Measurements from ENCODE around the gene LIPJ.

LIPJ gene

GRCh38 chr10:88557256-88557655, 29.3 kb upstream of the LIPJ start:
- DNase-seq (ENCODE audit: low spot score) = no peak
- Histone ChIP-seq H3K18ac (ENCODE audit: low read length) (no peak overlapping the region), H3K9ac (ENCODE audit: low read depth, low read length, poor library complexity) (no peak overlapping the region), H3K23ac (ENCODE audit: low read depth, low read length, poor library complexity) (no peak overlapping the region), H3K36me3 (replicated peaks in 1 of 2; ENCODE audit: control insufficient read depth in 2 of 2, insufficient read depth in 2 of 2, low read length in 2 of 2) (no peaks in the 10 kb centered on the region), H3K79me1 (ENCODE audit: low read depth, low read length) (no peaks in the 10 kb centered on the region), H2BK12ac (ENCODE audit: low read length) (no peak overlapping the region), H4K91ac (ENCODE audit: low read depth, low read length, poor library complexity) (no peak overlapping the region), H3K27me3 (ENCODE audit: control insufficient read depth in 3 of 3, insufficient read depth in 3 of 3, low read depth in 1 of 3, low read length in 3 of 3) (no peaks in the 10 kb centered on the region), H2BK120ac (ENCODE audit: low read depth, low read length) (no peak overlapping the region), H3K4me1 (ENCODE audit: control insufficient read depth in 2 of 2, insufficient read depth in 1 of 2, low read depth in 1 of 2, low read length in 2 of 2) (no peaks in the 10 kb centered on the region), H4K8ac (ENCODE audit: low read depth, low read length) (no peak overlapping the region), H2AK5ac (ENCODE audit: low read depth, low read length) (no peak overlapping the region), H3K9me3 (replicated peaks in 1 of 2; ENCODE audit: control insufficient read depth in 2 of 2, insufficient read depth in 1 of 2, low read depth in 1 of 2, low read length in 2 of 2) (no peaks in the 10 kb centered on the region), H2BK15ac (ENCODE audit: low read length) (no peak overlapping the region), H2AFZ (ENCODE audit: low read length) (no peak overlapping the region), H3K4me3 (ENCODE audit: low read length in 2 of 2) (no peak overlapping the region), H3K14ac (ENCODE audit: low read length) (no peak overlapping the region), H2BK5ac (ENCODE audit: low read length) (no peak overlapping the region), H3K27ac (replicated peaks; ENCODE audit: low read length) (no peak overlapping the region), H3K4ac (ENCODE audit: low read length) (no peak overlapping the region), H3K4me2 (ENCODE audit: insufficient read depth, low read length, poor library complexity, severe bottlenecking) (no peak overlapping the region)
- no CpG with 5 or more reads among the region's 1 CpG for WGBS, 2 donors (ENCODE audit: extremely low coverage in 2 of 2, insufficient read length in 2 of 2, insufficient replicate concordance in 1 of 2)

- no peak overlapping the region for H4K91ac ChIP-seq (ENCODE audit: low read depth, low read length, poor library complexity)
- DNase-seq (ENCODE audit: low spot score) = no peak
Observed at GRCh38 chr10:88557658-88558057, 28.9 kb upstream of the LIPJ start.

GRCh38 chr10:88562152-88562551, 24.4 kb upstream of the LIPJ start:
- H3K9ac ChIP-seq (ENCODE audit: low read depth, low read length, poor library complexity) = no peak overlapping the region

More at GRCh38 chr10:88557658-88558057, 28.9 kb upstream of the LIPJ start:
- Histone ChIP-seq H2AFZ (ENCODE audit: low read length) (no peak overlapping the region), H3K23ac (ENCODE audit: low read depth, low read length, poor library complexity) (no peak overlapping the region), H3K27me3 (ENCODE audit: control insufficient read depth in 3 of 3, insufficient read depth in 3 of 3, low read depth in 1 of 3, low read length in 3 of 3) (no peaks in the 10 kb centered on the region), H3K9ac (ENCODE audit: low read depth, low read length, poor library complexity) (no peak overlapping the region), H2BK5ac (ENCODE audit: low read length) (no peak overlapping the region), H3K27ac (replicated peaks; ENCODE audit: low read length) (no peak overlapping the region), H3K4me1 (ENCODE audit: control insufficient read depth in 2 of 2, insufficient read depth in 1 of 2, low read depth in 1 of 2, low read length in 2 of 2) (no peaks in the 10 kb centered on the region), H3K4me3 (ENCODE audit: low read length in 2 of 2) (no peak overlapping the region), H2AK5ac (ENCODE audit: low read depth, low read length) (no peak overlapping the region), H3K36me3 (replicated peaks in 1 of 2; ENCODE audit: control insufficient read depth in 2 of 2, insufficient read depth in 2 of 2, low read length in 2 of 2) (no peaks in the 10 kb centered on the region), H2BK12ac (ENCODE audit: low read length) (no peak overlapping the region), H4K8ac (ENCODE audit: low read depth, low read length) (no peak overlapping the region), H2BK15ac (ENCODE audit: low read length) (no peak overlapping the region), H3K79me1 (ENCODE audit: low read depth, low read length) (no peaks in the 10 kb centered on the region), H3K4ac (ENCODE audit: low read length) (no peak overlapping the region), H3K14ac (ENCODE audit: low read length) (no peak overlapping the region), H2BK120ac (ENCODE audit: low read depth, low read length) (no peak overlapping the region), H3K18ac (ENCODE audit: low read length) (no peak overlapping the region), H3K9me3 (replicated peaks in 1 of 2; ENCODE audit: control insufficient read depth in 2 of 2, insufficient read depth in 1 of 2, low read depth in 1 of 2, low read length in 2 of 2) (no peaks in the 10 kb centered on the region), H3K4me2 (ENCODE audit: insufficient read depth, low read length, poor library complexity, severe bottlenecking) (no peak overlapping the region)
- WGBS, 2 donors (ENCODE audit: extremely low coverage in 2 of 2, insufficient read length in 2 of 2, insufficient replicate concordance in 1 of 2) = no CpG with 5 or more reads among the region's 2 CpGs

GRCh38 chr10:88565072-88565471, 21.5 kb upstream of the LIPJ start:
- Histone ChIP-seq H3K79me1 (ENCODE audit: low read depth, low read length) (no peaks in the 10 kb centered on the region), H2BK12ac (ENCODE audit: low read length) (no peak overlapping the region), H4K8ac (ENCODE audit: low read depth, low read length) (no peak overlapping the region), H3K23ac (ENCODE audit: low read depth, low read length, poor library complexity) (no peak overlapping the region), H3K9ac (ENCODE audit: low read depth, low read length, poor library complexity) (no peak overlapping the region), H3K36me3 (replicated peaks in 1 of 2; ENCODE audit: control insufficient read depth in 2 of 2, insufficient read depth in 2 of 2, low read length in 2 of 2) (no peaks in the 10 kb centered on the region), H2BK15ac (ENCODE audit: low read length) (no peak overlapping the region), H2AFZ (ENCODE audit: low read length) (no peak overlapping the region), H4K91ac (ENCODE audit: low read depth, low read length, poor library complexity) (no peak overlapping the region), H3K27ac (replicated peaks; ENCODE audit: low read length) (no peak overlapping the region), H3K9me3 (replicated peaks in 1 of 2; ENCODE audit: control insufficient read depth in 2 of 2, insufficient read depth in 1 of 2, low read depth in 1 of 2, low read length in 2 of 2) (no peaks in the 10 kb centered on the region), H3K4me2 (ENCODE audit: insufficient read depth, low read length, poor library complexity, severe bottlenecking) (no peak overlapping the region), H3K4ac (ENCODE audit: low read length) (no peak overlapping the region), H3K18ac (ENCODE audit: low read length) (no peak overlapping the region), H3K4me1 (ENCODE audit: control insufficient read depth in 2 of 2, insufficient read depth in 1 of 2, low read depth in 1 of 2, low read length in 2 of 2) (no peaks in the 10 kb centered on the region), H2AK5ac (ENCODE audit: low read depth, low read length) (no peak overlapping the region), H2BK5ac (ENCODE audit: low read length) (no peak overlapping the region), H3K4me3 (ENCODE audit: low read length in 2 of 2) (no peak overlapping the region), H3K27me3 (ENCODE audit: control insufficient read depth in 3 of 3, insufficient read depth in 3 of 3, low read depth in 1 of 3, low read length in 3 of 3) (no peaks in the 10 kb centered on the region), H3K14ac (ENCODE audit: low read length) (no peak overlapping the region), H2BK120ac (ENCODE audit: low read depth, low read length) (no peak overlapping the region)
- no CpG with 5 or more reads among the region's 1 CpG for whole genome bisulfite sequencing, 2 donors (ENCODE audit: extremely low coverage in 2 of 2, insufficient read length in 2 of 2, insufficient replicate concordance in 1 of 2)
- no peak for DNase-seq (ENCODE audit: low spot score)

More at GRCh38 chr10:88562152-88562551, 24.4 kb upstream of the LIPJ start:
- H3K9me3 ChIP-seq (replicated peaks in 1 of 2; ENCODE audit: control insufficient read depth in 2 of 2, insufficient read depth in 1 of 2, low read depth in 1 of 2, low read length in 2 of 2) = no peaks in the 10 kb centered on the region
- no peaks in the 10 kb centered on the region for H3K36me3 ChIP-seq (replicated peaks in 1 of 2; ENCODE audit: control insufficient read depth in 2 of 2, insufficient read depth in 2 of 2, low read length in 2 of 2)
- no peaks in the 10 kb centered on the region for H3K79me1 ChIP-seq (ENCODE audit: low read depth, low read length)
- no peak overlapping the region for H2BK12ac ChIP-seq (ENCODE audit: low read length)
- no peak overlapping the region for H2BK120ac ChIP-seq (ENCODE audit: low read depth, low read length)
- H2AK5ac ChIP-seq (ENCODE audit: low read depth, low read length) = no peak overlapping the region
- no peak overlapping the region for H3K4me3 ChIP-seq (ENCODE audit: low read length in 2 of 2)
- H3K4ac ChIP-seq (ENCODE audit: low read length) = no peak overlapping the region
- no peak overlapping the region for H3K18ac ChIP-seq (ENCODE audit: low read length)
- no peak overlapping the region for H4K8ac ChIP-seq (ENCODE audit: low read depth, low read length)
- no peak for DNase-seq (ENCODE audit: low spot score)
- H3K23ac ChIP-seq (ENCODE audit: low read depth, low read length, poor library complexity) = no peak overlapping the region
- H2AFZ ChIP-seq (ENCODE audit: low read length) = no peak overlapping the region
- H3K27ac ChIP-seq (replicated peaks; ENCODE audit: low read length) = no peak overlapping the region
- no peak overlapping the region for H4K91ac ChIP-seq (ENCODE audit: low read depth, low read length, poor library complexity)
- H3K27me3 ChIP-seq (ENCODE audit: control insufficient read depth in 3 of 3, insufficient read depth in 3 of 3, low read depth in 1 of 3, low read length in 3 of 3) = no peaks in the 10 kb centered on the region
- H3K4me1 ChIP-seq (ENCODE audit: control insufficient read depth in 2 of 2, insufficient read depth in 1 of 2, low read depth in 1 of 2, low read length in 2 of 2) = no peaks in the 10 kb centered on the region
- no CpG with 5 or more reads among the region's 1 CpG for WGBS, 2 donors (ENCODE audit: extremely low coverage in 2 of 2, insufficient read length in 2 of 2, insufficient replicate concordance in 1 of 2)
- H2BK5ac ChIP-seq (ENCODE audit: low read length) = no peak overlapping the region
- H2BK15ac ChIP-seq (ENCODE audit: low read length) = no peak overlapping the region
- no peak overlapping the region for H3K14ac ChIP-seq (ENCODE audit: low read length)
- H3K4me2 ChIP-seq (ENCODE audit: insufficient read depth, low read length, poor library complexity, severe bottlenecking) = no peak overlapping the region
